HL-60/S4 (cell line): Measurements from ENCODE around the gene CLK4.
"Not testable (repeated sequence)": the region's sequence is repeated elsewhere in the genome, so short reads cannot be mapped to it uniquely, and the experiment has no call there.

Experiments
- in situ Hi-C: fragments of 300-500 bp; cut with MboI; formaldehyde crosslinking; loops from 2 replicates; pipeline ENCODE4 v1.14.3; 2022; ENCODE audit warnings: low sequenced_read_pairs

CLK4 gene

DNA sequence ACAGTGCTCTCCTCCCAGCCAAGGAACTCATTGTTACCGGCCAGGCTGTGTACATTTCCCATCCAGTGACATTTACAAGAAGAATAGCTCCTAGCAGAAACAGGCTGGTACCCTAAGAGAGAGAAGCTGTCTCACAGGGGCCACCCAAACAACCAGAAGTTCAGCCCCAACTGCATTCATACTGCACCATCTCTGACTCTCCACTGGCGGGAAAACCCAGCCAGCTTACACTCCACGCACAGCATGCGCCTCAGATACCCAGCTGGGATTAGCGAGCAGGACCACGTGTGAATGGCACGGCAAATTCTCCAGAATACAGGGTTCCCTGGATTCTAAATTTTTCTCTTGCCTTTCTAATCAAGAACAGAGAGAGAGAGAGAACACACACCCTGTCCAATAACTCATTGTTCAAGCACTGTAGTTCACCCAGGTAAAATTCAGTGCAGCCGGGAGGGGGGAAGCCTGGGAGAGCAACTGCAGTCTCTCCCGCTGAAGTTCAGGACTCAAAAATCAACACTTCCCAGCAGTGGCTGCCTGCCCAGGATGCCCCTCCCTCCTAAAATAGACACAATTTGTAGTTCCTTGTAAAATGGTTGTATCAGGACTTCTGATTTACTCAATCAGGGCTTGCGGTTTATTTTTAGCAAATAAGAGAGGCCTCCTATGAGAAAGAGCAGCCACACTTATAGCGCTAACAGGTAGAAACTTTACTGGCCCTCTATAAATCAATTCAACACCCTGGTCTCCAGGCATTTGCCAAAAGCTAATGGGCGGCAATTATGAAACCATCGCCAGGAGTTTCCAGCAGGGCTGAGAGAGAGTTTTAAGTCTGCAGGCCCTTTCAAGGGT lies 38.9 kb downstream of the CLK4 start:
- in situ Hi-C loops: no loop called here

DNA sequence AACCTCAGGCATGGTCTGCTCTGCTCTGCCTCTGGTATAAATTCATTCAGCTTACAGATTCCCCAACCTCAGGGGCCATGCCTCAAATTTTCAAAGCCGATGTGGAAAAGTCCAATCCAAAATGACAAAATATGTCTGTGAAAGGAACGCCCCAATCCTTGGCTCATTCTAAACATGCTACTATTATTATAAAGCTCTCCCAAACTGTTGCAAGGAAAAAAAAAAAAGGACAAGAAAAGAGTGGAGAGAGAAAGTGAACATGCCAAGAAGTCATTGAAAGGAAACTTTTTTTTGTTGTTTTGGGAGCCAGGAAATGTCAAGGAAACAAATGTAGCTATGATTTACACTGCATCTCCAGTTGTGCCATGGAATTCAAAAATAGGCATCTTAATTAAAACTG lies 40.5 kb downstream of the CLK4 start:
- in situ Hi-C loops: no loop called here

DNA sequence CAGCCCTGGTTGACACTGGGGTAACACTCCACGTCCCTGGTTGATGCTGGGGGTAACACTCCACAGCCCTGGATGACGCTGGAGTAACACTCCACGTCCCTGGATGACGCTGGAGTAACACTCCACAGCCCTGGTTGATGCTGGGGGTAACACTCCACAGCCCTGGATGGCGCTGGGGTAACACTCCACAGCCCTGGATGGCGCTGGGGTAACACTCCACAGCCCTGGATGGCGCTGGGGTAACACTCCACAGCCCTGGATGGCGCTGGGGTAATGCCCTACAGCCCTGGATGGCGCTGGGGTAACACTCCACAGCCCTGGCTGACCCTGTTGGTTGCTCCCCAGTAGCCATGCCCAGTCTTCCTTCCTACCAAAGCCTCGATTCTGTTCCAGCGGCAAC lies 41.4 kb downstream of the CLK4 start:
- in situ Hi-C loops: not testable (repeated sequence)

DNA sequence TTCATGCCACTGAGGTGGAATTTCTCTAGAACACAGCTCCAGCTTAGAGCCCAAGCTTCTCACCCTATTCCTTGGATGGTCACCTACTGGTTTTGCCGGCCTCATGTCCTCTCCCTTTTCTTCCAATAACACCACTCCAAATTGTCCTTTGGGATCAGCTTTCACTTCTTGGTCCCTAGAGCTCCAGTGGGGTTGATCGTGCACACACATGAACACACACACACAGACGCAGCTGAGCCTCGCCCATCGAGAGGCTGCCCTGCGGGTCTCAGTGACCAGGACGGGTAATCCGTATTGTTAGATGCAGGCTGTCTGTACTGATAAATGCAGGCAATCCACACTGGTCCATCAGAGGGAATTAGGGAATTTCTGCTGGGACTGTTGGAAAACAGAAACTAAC lies 43.6 kb downstream of the CLK4 start:
- in situ Hi-C loops: no loop called here

- in situ Hi-C loops: no loop called here
These were observed 44.6 kb downstream of the CLK4 start for GRCh38 chr5:178582291-178582690.

- in situ Hi-C loops: no loop called here
These were observed 45.2 kb downstream of the CLK4 start for GRCh38 chr5:178581621-178582020.

DNA sequence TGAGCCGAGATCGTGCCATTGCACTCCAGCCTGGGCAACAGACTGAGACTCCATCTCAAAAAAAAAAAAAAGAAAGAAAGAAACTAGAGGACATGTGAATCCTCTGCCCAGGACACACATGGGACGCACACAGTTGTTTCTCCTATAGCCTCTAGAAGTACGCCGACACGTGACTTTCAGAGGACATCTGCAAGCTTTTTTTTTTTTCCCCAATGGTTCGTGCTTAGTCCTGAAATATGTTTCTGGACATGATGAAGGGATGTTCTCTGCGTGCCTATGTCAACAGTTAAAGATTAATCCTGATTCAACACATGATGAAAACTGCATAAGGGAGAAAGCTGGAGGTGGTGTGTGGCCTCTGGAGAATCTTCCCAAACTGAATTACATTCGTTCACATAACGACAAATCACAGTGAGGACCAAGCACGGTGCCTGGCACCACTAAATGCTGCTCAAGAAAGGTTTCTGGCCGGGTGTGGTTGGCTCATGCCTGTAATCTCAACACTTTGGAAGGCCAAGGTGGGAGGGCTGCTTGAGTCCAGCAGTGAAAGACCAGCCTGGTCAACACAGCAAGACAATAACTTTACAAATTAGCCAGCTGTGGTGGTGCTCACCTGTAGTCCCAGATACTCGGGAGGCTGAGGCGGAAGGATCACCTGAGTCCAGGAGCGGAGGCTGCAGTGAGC lies 46.4 kb downstream of the CLK4 start:
- in situ Hi-C loops: no loop called here

DNA sequence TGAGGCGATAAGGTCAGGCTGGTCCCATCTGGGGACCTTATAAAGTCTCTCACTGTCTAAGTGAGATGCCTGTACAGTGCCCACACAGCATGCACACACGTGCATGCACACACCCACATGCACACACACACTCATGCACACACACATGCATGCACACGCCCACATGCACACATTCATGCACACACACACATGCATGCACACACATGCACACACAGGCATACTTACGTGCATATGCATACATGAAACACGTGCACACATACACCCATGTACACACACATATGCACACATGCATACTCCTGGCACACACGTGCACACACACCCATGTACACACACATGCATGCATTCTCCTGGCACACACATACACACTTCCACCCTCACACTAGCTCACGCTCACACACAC lies 48.9 kb downstream of the CLK4 start:
- in situ Hi-C loops: no loop called here

GRCh38 chr5:178577376-178577839 lies 49.4 kb downstream of the CLK4 start:
- in situ Hi-C loops: no loop called here

DNA sequence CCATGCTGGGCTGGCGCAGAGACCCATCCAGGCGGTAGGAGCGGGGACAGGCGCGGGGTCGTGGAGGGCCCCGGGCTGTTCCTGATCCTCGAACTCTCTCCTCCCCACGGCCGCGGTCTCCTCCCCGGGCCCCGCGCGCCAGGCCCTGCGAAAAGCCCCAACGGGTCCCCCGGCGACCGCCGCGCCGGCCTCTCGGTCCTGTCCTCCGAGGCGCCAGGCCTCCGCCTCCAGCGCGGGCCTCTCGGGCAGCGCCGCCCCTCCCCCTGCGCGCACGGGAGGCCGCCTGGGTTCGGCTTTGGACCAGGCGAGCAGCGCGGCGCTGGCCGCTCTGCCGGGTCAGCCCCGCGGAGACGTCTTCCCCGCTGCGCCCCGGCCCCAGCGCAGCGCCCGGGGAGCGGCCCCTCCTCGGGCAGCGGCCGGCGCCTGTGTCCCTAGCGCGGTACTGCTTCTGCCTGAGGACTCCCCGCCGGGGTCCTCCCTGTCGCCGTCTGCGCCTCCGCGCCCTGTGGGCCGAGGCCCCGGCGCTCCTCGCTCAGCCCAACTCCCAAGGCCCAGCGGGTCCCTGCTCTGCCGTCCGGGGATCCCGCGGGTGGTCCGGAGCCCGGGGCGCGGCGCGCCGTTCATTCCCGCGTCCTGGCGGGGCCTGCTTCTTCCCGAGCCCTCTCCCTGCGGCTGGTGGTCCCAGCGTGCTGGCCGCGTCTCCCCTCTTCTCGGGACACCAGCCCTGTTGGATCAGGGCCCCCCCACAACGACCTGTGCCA lies 50.1 kb downstream of the CLK4 start:
- in situ Hi-C loops: no loop called here

- in situ Hi-C loops: no loop called here
These were observed 53.6 kb downstream of the CLK4 start for GRCh38 chr5:178573216-178573615.

DNA sequence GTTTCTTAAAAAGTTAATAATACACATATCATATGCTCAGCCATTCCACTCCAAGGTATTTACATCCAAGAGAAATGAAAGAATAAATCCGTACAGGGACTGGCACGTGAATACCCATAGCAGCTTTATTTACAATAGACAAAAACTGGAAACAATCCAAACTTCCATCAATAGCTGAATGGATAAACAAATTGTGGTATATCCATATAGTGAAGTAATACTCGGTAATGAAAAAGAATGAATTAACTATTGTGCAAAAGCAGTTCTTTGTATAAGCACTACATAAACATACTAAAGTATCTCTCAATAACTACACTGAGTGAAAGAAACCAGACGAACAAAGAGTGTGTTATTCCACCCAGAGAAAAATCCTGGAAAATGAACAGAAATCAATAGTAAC lies 54.2 kb downstream of the CLK4 start:
- in situ Hi-C loops: no loop called here

DNA sequence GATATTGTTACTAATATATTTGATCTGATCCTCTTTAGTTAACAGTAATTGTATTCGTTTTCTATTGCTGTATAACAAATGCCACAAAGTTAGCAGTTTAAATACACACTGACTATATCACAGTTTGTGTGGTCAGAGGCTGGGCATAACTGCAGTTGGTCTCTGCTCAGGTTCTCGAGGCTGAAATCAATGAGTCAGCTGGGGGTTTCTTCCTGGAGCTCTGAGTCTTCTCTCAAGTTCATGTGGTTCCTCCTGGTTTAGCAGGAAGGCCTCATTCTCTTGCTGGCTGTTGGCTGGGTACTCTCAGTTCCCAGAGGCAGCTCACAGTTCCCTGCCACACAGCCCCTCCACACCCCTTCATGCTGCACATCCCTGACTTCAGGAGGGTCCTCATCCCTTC lies 57.4 kb downstream of the CLK4 start:
- in situ Hi-C loops: no loop called here

GRCh38 chr5:178564811-178565550 lies 61.9 kb downstream of the CLK4 start:
- in situ Hi-C loops: no loop called here

DNA sequence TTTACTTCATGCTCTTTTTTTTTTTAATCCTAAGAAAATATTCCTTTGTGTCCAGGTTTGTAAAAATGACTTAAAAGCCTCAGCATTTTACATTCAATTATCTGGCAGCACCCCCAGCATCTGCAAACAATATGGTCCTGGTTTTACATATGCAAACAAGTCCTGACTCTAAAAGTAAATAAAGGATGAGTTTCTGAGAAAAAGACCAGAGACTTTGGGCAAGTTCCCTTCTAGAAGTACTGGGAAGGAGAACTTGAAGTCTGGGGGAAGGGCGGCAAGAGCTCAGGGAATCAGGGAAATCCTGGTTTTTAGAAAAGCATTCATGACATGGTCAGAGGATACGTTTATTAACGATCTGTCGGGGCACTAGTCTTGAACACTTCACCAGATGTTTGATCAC lies 62.5 kb downstream of the CLK4 start:
- in situ Hi-C loops: no loop called here

DNA sequence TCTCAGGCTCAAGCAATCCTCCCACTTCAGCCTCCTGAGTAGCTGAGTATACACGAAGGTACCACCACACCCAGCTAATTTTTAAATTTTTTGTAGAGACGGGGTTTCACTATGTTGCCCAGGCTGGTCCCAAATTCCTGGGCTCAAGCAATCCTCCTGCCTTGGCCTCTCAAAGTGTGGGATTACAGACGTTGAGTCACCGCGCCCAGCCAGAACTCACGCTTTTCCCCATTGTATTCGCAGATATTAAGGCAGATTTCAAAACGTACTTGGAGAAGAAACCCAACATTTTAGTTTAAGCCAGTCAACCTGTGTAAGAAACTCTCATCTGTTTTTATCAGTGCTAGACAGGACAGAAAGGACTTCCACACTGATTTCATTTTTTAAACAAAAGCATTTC lies 63.2 kb downstream of the CLK4 start:
- in situ Hi-C loops: no loop called here

DNA sequence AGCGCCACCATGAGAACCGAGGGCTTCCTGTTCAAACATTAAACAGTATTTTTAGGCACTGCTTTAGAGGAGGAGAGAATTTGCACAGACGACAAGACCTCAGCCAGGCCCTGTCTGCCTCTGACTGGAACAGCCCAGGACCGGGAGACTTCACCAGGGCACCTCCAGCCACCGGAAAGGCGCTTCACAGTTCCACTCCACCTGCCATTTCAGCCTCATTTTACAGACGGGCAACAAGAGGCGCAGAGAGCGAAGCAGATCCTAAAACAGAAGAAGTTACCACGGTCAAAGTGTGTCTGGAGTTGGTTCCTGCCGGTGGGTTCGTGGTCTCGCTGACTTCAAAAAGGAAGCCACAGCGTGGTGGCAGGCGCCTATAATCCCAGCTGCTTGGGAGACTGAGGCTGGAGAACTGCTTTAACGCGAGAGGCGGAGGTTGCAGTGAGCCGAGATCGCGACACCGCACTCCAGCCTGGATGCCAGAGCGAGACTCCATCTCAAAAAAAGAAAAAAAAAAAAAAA lies 65.0 kb downstream of the CLK4 start:
- in situ Hi-C loops: no loop called here

GRCh38 chr5:178560911-178561310 lies 65.9 kb downstream of the CLK4 start:
- in situ Hi-C loops: no loop called here

DNA sequence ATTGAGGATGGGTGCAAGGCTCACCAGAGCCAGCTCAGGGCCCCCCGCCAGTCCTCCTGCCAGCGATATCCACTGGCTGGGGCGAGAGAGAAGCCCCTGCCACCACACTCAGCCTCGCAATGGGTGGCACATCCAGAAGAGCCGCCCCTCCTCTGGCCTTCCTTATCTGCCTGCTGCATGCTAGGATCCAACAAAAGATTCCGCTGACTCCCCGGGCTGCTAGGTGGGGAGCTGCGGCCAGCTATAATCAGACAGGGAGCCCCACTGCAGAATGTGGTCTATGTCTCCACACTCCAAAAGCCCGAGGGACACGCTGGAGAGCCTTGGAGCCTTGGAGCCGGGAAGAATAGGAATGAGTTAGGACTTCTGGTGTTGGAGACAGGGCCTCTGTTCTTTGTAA lies 69.4 kb downstream of the CLK4 start:
- in situ Hi-C loops: loop anchor here (10.0 kb wide), 1 partner anchor 263 kb away; no protein-coding TSS in a partner anchor

- in situ Hi-C loops: loop anchor here (10.0 kb wide), 1 partner anchor 261 kb away; no protein-coding TSS in a partner anchor
These were observed 71.1 kb downstream of the CLK4 start for GRCh38 chr5:178555771-178556211.
